GM12878 (cell line): ENCODE results near the gene PSMB7.

Experiments used
- BRCA1 ChIP-seq: IDR thresholded peaks from 2 replicates; pipeline ENCODE4 v1.6.1; 2011; ENCODE audit warnings: low read depth, low read length, improper control_type of control experiment
- CREM ChIP-seq: IDR thresholded peaks from 2 replicates; pipeline ENCODE4 v1.6.1; 2014; ENCODE audit warnings: antibody characterized with exemption, low read depth
- CTCF ChIP-seq, 3 experiments: IDR thresholded peaks in 2 of 3; conservative IDR thresholded peaks in 1 of 3; 2 replicates each; pipeline ENCODE4 v1.5.1; 2011; ENCODE audit warnings: low read depth in 3 of 3, low read length in 3 of 3, mild to moderate bottlenecking in 3 of 3, control low read depth in 2 of 3, moderate library complexity in 2 of 3, inconsistent platforms in 1 of 3, mixed read lengths in 1 of 3; ENCODE audit not compliant: control insufficient read depth in 2 of 3, insufficient read depth in 1 of 3; ENCODE audit errors: extremely low read depth in 1 of 3
- KDM1A ChIP-seq: fragments of 200-600 bp; sonication (generic); IDR thresholded peaks from 2 replicates; pipeline ENCODE4 v1.6.1; 2016; ENCODE audit warnings: borderline replicate concordance
- NBN ChIP-seq: fragments of 450-650 bp; IDR thresholded peaks from 2 replicates; pipeline ENCODE4 v1.6.1; 2016
- NKRF ChIP-seq: fragments of 450-650 bp; conservative IDR thresholded peaks from 2 replicates; pipeline ENCODE4 v1.6.1; 2017; ENCODE audit warnings: mild to moderate bottlenecking, moderate library complexity
- POLR2AphosphoS5 ChIP-seq: IDR thresholded peaks from 2 replicates; pipeline ENCODE4 v1.6.1; 2011; ENCODE audit warnings: mild to moderate bottlenecking, low read length, inconsistent platforms
- RCOR1 ChIP-seq: conservative IDR thresholded peaks from 2 replicates; pipeline ENCODE4 v1.6.1; 2012; ENCODE audit warnings: low read depth, low read length, improper control_type of control experiment
- RFX5 ChIP-seq: IDR thresholded peaks from 2 replicates; pipeline ENCODE4 v1.6.1; 2011; ENCODE audit warnings: low read depth, low read length, improper control_type of control experiment
- SMC3 ChIP-seq: IDR thresholded peaks from 2 replicates; pipeline ENCODE4 v1.6.1; 2011; ENCODE audit warnings: low read length, improper control_type of control experiment, borderline replicate concordance
- SUPT20H ChIP-seq: IDR thresholded peaks from 2 replicates; pipeline ENCODE4 v1.6.1; 2011; ENCODE audit warnings: low read depth, mild to moderate bottlenecking, low read length, moderate library complexity, borderline replicate concordance; ENCODE audit not compliant: control insufficient read depth
- TAF1 ChIP-seq: IDR thresholded peaks from 2 replicates; pipeline ENCODE4 v1.6.1; 2011; ENCODE audit warnings: mild to moderate bottlenecking, low read depth, low read length, borderline replicate concordance
- TCF7 ChIP-seq: IDR thresholded peaks from 2 replicates; pipeline ENCODE4 v1.6.1; 2014; ENCODE audit warnings: antibody characterized with exemption, borderline replicate concordance

DNA sequence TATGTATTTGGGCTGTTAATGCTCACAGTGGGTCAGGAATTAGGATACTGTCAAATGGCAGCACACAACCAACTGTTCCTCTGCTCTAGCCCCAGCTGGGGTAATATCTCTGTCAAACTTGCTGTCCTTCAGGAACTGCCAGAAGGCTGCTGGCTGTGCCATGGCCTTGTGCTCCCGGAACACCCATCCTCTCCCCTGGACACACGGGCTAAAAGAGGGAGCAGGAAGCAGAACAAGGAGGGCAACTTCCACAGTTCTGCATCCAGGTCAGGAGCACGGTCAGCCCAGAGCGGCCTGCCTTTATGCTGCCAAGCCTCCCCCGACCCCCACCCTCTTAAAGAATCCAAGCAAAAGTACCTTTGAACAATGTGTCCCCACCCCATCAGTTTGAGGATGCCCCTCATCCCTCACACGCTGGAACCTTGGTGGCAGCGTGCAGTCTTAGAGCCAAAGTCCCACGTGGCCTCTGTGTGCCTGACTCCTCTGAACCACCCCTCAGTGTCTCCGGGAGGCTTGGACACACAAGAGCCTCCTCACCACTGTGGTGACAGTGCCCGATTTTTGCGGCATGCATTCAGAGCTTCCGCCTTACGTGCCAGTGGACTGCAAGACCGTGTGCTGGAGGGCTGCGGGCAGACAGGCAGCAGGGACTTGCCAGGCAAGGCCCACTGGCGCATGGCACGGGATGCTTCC lies 60.8 kb downstream of the PSMB7 start:
- TF ChIP-seq KDM1A: no peak
- peak; percentile 61 for TF ChIP-seq POLR2AphosphoS5
- TF ChIP-seq RFX5: no peak
- TF ChIP-seq NKRF: no peak
- TF ChIP-seq CTCF (IDR thresholded peaks at IDR 0.05 in 2 of 3, conservative IDR thresholded peaks at IDR 0.05 in 1 of 3; ENCODE audit: control insufficient read depth in 2 of 3, extremely low read depth in 1 of 3, insufficient read depth in 1 of 3, low read depth in 3 of 3, low read length in 3 of 3): no peak
- TF ChIP-seq NBN: no peak
- TF ChIP-seq TAF1: no peak
- no peak for TF ChIP-seq RCOR1
- TF ChIP-seq TCF7: no peak
- TF ChIP-seq BRCA1: no peak
- TF ChIP-seq SUPT20H: no peak
- TF ChIP-seq SMC3: no peak
- no peak for TF ChIP-seq CREM
